Measurements from ENCODE around the gene MYBPHL.
A peak's percentile ranks its signal among the peaks of the same experiment; 100 is the strongest.

Gene MYBPHL

DNA sequence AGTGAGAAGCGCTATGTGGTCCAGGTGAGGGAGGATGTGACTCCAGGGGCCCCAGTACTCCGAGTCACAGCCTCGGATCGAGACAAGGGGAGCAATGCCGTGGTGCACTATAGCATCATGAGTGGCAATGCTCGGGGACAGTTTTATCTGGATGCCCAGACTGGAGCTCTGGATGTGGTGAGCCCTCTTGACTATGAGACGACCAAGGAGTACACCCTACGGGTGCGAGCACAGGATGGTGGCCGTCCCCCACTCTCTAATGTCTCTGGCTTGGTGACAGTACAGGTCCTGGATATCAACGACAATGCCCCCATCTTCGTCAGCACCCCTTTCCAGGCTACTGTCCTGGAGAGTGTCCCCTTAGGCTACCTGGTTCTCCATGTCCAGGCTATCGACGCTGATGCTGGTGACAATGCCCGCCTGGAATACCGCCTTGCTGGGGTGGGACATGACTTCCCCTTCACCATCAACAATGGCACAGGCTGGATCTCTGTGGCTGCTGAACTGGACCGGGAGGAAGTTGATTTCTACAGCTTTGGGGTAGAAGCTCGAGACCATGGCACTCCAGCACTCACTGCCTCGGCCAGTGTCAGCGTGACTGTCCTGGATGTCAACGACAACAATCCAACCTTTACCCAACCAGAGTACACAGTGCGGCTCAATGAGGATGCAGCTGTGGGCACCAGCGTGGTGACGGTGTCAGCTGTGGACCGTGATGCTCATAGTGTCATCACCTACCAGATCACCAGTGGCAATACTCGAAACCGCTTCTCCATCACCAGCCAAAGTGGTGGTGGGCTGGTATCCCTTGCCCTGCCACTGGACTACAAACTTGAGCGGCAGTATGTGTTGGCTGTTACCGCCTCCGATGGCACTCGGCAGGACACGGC is 55.3 kb downstream of the MYBPHL start:
- no peak for DNase-seq

DNA sequence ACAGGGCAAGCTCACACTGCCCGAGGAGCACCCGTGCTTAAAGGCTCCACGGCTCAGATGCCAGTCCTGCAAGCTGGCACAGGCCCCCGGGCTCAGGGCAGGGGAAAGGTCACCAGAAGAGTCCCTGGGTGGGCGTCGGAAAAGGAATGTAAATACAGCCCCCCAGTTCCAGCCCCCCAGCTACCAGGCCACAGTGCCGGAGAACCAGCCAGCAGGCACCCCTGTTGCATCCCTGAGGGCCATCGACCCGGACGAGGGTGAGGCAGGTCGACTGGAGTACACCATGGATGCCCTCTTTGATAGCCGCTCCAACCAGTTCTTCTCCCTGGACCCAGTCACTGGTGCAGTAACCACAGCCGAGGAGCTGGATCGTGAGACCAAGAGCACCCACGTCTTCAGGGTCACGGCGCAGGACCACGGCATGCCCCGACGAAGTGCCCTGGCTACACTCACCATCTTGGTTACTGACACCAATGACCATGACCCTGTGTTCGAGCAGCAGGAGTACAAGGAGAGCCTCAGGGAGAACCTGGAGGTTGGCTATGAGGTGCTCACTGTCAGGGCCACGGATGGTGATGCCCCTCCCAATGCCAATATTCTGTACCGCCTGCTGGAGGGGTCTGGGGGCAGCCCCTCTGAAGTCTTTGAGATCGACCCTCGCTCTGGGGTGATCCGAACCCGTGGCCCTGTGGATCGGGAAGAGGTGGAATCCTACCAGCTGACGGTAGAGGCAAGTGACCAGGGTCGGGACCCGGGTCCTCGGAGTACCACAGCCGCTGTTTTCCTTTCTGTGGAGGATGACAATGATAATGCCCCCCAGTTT is 56.1 kb downstream of the MYBPHL start:
- DNase-seq: no peak

DNA sequence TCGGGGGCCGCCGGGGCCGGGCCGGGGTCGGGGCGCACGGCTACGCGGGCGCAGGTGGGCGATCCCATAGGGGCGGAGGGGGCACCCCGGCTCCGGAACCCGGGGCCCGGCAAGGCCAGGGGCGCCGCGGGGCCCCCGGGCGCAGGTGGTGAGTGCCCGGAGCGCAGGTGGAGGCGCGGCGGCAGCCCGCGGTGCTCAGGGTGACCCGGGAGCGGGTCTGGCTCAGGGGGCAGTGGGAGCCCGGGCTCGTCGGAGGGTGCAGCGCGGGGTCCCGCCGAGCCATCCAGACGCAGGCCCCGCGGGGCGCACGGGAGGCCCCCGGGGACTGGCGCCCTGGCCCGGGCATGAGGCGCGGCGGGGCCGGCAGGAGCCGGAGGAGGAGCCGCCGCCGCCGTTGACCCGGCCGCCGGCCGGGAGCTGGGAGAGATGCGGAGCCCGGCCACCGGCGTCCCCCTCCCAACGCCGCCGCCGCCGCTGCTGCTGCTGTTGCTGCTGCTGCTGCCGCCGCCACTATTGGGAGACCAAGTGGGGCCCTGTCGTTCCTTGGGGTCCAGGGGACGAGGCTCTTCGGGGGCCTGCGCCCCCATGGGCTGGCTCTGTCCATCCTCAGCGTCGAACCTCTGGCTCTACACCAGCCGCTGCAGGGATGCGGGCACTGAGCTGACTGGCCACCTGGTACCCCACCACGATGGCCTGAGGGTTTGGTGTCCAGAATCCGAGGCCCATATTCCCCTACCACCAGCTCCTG is 57.0 kb downstream of the MYBPHL start:
- peak in 2 of 4 experiments; percentile 35 to 52 for DNase-seq

DNA sequence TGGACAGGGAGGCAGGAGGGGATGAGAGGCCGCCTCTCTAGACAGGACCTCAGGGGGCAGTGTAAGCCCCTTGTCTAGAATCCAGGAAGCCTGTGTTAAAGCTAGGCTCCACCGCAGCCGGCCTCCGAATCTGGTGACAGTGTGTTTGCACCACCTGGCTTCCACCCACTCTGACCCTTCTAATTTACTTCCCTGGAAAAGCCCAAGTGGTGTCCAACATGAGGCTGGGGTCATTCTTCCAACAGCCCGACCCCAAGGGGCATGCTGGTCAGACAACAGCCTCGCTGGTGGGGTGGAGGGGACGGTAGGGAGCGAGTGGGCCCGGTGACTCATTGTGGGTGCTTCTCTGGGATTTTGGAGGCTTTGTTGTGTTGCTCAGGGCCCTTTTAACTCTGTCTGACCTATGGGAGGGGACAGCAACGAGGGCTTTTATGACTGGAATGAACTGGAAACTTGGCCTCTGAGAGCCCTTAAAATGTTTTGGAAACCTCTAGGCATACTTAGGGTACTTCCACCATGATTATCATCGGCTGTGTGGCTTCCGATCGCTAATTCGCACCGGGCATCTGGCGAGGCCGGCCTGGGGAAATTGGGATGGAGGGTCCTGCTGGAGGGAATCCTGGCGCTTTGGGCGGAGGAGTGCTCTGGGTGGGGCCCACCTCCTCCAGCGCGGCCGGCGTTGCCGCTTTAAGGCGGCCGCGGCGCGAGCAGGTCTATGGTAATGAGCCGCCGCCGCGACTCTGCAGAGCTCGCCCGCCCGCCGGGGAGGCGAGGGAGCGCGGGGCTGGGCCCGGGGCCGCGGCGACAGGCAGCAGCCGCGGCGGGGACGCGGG is 57.8 kb downstream of the MYBPHL start, which contains the start of gene CELSR2:
CELSR2 (plus strand) TSS at position 743 of the 833 bp plus-strand sequence. CDS start 541 bp downstream, outside the sequence.
- DNase-seq: peak; percentile 62 to 88 (median 78)

DNA sequence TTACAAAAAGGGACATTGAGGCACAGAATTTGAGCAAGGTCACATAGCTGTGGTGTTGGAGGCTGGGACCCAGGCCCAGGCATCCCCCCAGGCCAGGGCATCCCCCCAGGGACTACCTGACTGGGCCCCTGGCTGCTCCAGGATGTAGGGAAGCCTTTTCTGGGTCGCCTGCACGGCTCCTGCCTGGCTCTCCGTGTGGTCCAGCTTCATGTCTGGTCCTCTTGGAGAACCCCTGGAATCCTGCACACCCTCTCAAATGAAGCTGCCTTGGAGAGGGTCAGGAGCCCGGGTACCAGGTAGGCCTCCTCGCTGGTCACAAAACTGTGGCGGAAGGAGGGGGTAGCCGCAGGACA is 58.4 kb downstream of the MYBPHL start:
- DNase-seq: no peak

DNA sequence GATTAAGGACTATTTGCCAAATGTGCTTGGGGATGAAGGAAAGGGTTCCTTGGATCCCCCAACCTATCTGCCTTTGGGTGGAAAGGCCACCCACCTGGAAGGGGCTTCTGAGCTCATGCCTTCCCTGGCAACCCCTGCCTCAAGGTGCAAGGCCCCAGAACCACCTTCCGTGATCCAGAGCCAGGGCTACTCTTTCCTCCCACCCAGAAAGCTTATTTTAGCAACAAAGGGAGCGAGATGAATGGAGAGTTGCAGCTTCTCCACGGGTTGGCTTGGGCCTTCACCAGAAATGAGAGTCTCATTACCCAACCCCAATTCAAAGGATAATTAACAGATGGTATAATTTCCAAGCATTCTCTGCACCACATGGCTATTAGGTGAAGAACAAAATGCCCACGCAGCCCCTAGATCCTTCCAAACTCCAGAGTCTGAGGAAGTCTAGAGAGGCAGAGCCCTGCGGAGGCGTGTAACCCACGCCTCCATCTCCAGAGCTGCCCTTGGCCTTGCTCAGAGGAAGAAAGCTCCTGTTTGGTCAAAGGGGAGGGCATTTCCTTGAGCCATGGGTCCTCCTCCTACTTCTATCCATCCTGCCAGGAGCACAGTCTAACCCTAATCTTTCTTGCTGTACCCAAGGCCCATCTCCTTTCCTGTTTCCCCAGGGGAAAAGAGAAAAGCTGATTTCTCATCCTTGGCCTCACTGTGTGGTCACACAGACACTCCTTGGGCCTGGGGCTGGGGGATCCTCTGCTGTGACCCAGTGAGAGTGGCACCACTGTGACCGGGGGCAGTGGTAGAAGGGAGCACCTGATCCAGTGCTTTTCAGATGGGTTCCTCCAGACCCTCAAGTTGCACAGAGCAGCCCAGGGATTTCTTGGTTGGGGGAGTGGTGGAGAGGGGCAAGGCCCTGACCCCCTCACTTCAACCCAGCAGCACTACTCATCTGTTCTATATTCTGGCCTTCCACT is 59.1 kb downstream of the MYBPHL start:
- peak in 3 of 4 experiments; percentile 33 to 54 (median 35) for DNase-seq

DNA sequence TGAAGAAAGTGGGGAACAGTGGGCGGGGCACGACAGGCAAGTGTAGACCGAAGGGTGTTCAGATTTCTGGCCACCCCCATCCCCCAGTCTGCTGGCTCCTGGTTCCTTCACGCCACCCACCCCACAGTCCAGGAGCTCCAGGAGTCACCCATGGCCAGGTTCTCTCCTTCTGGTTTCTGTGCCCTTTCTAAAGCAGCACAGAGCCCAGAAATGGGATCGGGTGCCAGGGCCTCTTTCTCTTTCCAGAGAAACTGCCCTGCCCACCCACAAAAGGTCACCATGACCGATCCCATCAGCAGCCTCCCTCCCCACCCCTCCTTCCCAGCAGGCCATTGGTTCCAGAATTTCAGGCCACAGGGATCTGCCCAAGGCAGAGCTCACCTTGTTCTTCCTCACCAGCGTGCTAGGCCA is 60.7 kb downstream of the MYBPHL start:
- no peak for DNase-seq

DNA sequence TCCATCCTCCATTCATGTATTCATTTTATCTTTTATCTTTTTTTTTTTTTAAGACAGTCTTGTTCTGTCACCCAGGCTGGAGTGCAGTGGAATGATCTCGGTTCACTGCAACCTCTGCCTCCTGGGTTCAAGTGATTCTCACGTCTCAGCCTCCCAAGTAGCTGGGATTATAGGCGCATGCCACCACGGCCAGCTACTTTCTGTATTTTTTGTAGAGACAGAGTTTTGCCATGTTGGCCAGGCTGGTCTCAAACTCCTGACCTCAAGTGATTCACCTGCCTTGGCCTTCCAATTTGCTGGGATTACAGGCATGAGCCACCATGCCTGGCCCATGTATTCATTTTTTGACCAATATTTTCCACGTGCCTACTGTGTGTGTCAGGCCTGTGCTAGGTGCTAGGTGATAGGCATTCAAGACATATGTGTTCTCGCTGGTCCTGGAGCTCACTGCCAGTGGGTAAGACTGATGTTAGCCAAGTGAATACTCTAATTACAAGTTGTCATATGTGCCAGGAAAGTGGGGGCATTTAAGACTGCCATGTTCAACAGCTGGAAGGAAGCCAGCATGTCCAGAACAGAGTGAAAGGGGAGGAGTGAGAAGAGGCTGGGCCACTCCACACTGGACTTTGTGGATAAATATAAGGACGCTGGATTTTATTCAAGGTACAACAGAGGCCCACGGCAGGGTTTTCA is 62.8 kb downstream of the MYBPHL start:
- DNase-seq: no peak

DNA sequence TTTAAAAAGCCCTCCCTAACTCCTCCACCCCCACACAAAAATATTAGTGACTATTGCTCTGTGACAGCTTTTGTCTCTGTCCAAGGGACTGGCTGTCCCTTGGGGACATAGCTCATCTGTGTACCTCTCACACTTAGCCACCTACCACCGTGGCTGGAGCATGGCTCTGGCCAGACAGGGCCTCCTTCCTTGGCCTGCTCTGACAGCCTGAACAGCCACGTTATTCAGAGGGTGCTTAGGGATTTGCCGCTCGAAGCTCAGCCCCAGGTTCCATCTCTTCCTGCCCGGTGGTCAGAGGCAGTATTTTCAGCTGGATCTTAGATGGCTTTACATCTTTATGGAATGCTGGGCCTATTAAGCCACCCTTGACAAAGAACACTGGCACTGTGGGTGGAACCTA is 63.6 kb downstream of the MYBPHL start:
- DNase-seq: no peak

DNA sequence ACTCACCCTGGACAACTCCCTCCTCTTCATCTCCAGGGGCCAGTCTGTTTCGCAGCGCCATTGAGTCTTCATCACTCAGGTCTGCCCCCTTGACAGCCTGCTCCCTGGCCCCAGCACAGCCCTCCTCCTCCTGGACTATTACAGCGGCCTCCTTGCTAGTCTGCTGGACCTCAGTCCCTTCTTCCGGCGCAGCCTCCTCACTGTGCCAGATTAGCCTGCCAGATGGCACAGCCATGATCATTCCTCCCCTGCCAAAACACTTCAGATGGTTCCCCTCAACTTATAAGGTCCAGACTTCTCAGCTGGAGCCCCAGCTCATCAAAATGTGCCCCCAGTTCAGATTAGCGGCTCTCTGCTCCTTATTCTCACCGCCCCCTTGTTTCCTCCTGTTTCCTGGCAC is 64.4 kb downstream of the MYBPHL start:
- no peak for DNase-seq
